Esophagus (tissue), 2 donors: ENCODE measurements around the gene PPM1H. TPM values are rescaled to one million over a fixed set of nuclear protein-coding genes. Genes with fewer than 3 reads are reported as not detected.

Experiments used
- H3K27ac ChIP-seq, 2 donors: one replicate each; pipeline ENCODE4 v1.5.1; 2013; ENCODE audit warnings: low read depth in 2 of 2, mild to moderate bottlenecking in 2 of 2, inconsistent platforms in 1 of 2, low read length in 1 of 2, moderate library complexity in 1 of 2
- H3K27me3 ChIP-seq, 2 donors: one replicate each; pipeline ENCODE4 v1.6.1; 2013; ENCODE audit warnings: low read length in 2 of 2, control low read depth in 1 of 2, mild to moderate bottlenecking in 1 of 2; ENCODE audit not compliant: insufficient read depth in 2 of 2, control insufficient read depth in 1 of 2
- H3K36me3 ChIP-seq, 2 donors: one replicate each; pipeline ENCODE4 v1.6.1; 2013; ENCODE audit warnings: low read length in 1 of 2; ENCODE audit not compliant: control insufficient read depth in 2 of 2, insufficient read depth in 2 of 2
- H3K4me1 ChIP-seq, 2 donors: one replicate each; pipeline ENCODE4 v1.6.1; 2013; ENCODE audit warnings: low read length in 1 of 2; ENCODE audit not compliant: control insufficient read depth in 2 of 2, insufficient read depth in 2 of 2
- H3K4me3 ChIP-seq, 2 donors: one replicate each; pipeline ENCODE4 v1.5.1; 2013; ENCODE audit warnings: low read length in 2 of 2, mild to moderate bottlenecking in 2 of 2, low read depth in 1 of 2, moderate library complexity in 1 of 2
- H3K9me3 ChIP-seq, 2 donors: one replicate each; pipeline ENCODE4 v1.6.1; 2013; ENCODE audit warnings: mild to moderate bottlenecking in 2 of 2, low read depth in 1 of 2, low read length in 1 of 2, moderate library complexity in 1 of 2; ENCODE audit not compliant: control insufficient read depth in 2 of 2, insufficient read depth in 1 of 2
- WGBS, 2 donors: extraction: QIAGEN DNeasy Blood & Tissue Kit; methylation state at CpG; one replicate each; pipeline ENCODE4 v1.1.7; 2013; 5-methylcytosine and 5-hydroxymethylcytosine counted together
- polyA plus RNA-seq, 2 donors: library from polyadenylated mRNA; stranded (reverse); fragments of 200-250 nt; gene quantifications; one replicate each; pipeline ENCODE4 v1.2.3, GENCODE V29; 2013
- donor health status: healthy with polysubstance abuse.
- donor health status: Bipolar disorder and iron deficiency.

Gene PPM1H
- polyA plus RNA-seq, 2 donors, result 0.04 to 0.09 TPM

GRCh38 chr12:62834971-62835547 lies 99.9 kb downstream of the PPM1H start:
- WGBS, 2 donors, result 43 to 64% methylated on average over 10 of the region's 10 CpGs
- no peaks in the 10 kb centered on the region for H3K36me3 ChIP-seq
- H3K4me1 ChIP-seq, result no peaks in the 10 kb centered on the region
- no peaks in the 10 kb centered on the region for H3K27me3 ChIP-seq
- H3K4me3 ChIP-seq, result no peak overlapping the region
- H3K9me3 ChIP-seq, result no peaks in the 10 kb centered on the region
- H3K27ac ChIP-seq, result no peak overlapping the region

GRCh38 chr12:62834406-62834805 lies 100.5 kb downstream of the PPM1H start:
- Histone ChIP-seq H3K27ac (no peak overlapping the region), H3K4me3 (no peak overlapping the region), H3K36me3 (no peaks in the 10 kb centered on the region), H3K9me3 (no peaks in the 10 kb centered on the region), H3K27me3 (no peaks in the 10 kb centered on the region), H3K4me1 (no peaks in the 10 kb centered on the region)
- WGBS, 2 donors, result 68 to 79% methylated on average over 4 of the region's 4 CpGs

GRCh38 chr12:62833634-62834033 lies 101.3 kb downstream of the PPM1H start:
- no peak overlapping the region for H3K4me3 ChIP-seq
- WGBS, 2 donors, result 92 to 95% methylated on average over 6 of the region's 6 CpGs

GRCh38 chr12:62832558-62832957 lies 102.4 kb downstream of the PPM1H start:
- Histone ChIP-seq H3K27ac (no peak overlapping the region), H3K27me3 (no peaks in the 10 kb centered on the region), H3K9me3 (no peaks in the 10 kb centered on the region), H3K4me1 (no peaks in the 10 kb centered on the region), H3K36me3 (no peaks in the 10 kb centered on the region), H3K4me3 (no peak overlapping the region)
- 71 to 73% methylated on average over 3 of the region's 3 CpGs for WGBS, 2 donors

More at GRCh38 chr12:62833634-62834033, 101.3 kb downstream of the PPM1H start:
- H3K27ac ChIP-seq, result no peak overlapping the region
- H3K4me1 ChIP-seq, result no peaks in the 10 kb centered on the region
- no peaks in the 10 kb centered on the region for H3K9me3 ChIP-seq
- H3K36me3 ChIP-seq, result no peaks in the 10 kb centered on the region
- no peaks in the 10 kb centered on the region for H3K27me3 ChIP-seq

- Histone ChIP-seq H3K27me3 (no peaks in the 10 kb centered on the region), H3K9me3 (no peaks in the 10 kb centered on the region), H3K4me1 (no peaks in the 10 kb centered on the region), H3K36me3 (no peaks in the 10 kb centered on the region), H3K4me3 (no peak overlapping the region), H3K27ac (no peak overlapping the region)
- 89 to 91% methylated on average over 7 of the region's 7 CpGs for WGBS, 2 donors
These were observed 102.9 kb downstream of the PPM1H start for GRCh38 chr12:62832027-62832426.

- Histone ChIP-seq H3K4me3 (no peak overlapping the region), H3K27me3 (no peaks in the 10 kb centered on the region), H3K4me1 (no peaks in the 10 kb centered on the region), H3K27ac (no peak overlapping the region), H3K9me3 (no peaks in the 10 kb centered on the region), H3K36me3 (no peaks in the 10 kb centered on the region)
- WGBS, 2 donors, result 82 to 84% methylated on average over 2 of the region's 2 CpGs
These were observed 107.1 kb downstream of the PPM1H start for GRCh38 chr12:62827855-62828254.

GRCh38 chr12:62827042-62827441 lies 107.9 kb downstream of the PPM1H start:
- no peaks in the 10 kb centered on the region for H3K4me1 ChIP-seq
- 91 to 93% methylated on average over 2 of the region's 2 CpGs for WGBS, 2 donors
- no peak overlapping the region for H3K27ac ChIP-seq
- no peak overlapping the region for H3K4me3 ChIP-seq
- H3K9me3 ChIP-seq, result no peaks in the 10 kb centered on the region
- no peaks in the 10 kb centered on the region for H3K27me3 ChIP-seq
- H3K36me3 ChIP-seq, result no peaks in the 10 kb centered on the region

- H3K27me3 ChIP-seq, result no peaks in the 10 kb centered on the region
- H3K4me1 ChIP-seq, result no peaks in the 10 kb centered on the region
- H3K9me3 ChIP-seq, result no peaks in the 10 kb centered on the region
- H3K27ac ChIP-seq, result no peak overlapping the region
- WGBS, 2 donors, result 44 to 55% methylated on average over 9 of the region's 9 CpGs
- H3K36me3 ChIP-seq, result no peaks in the 10 kb centered on the region
- no peak overlapping the region for H3K4me3 ChIP-seq
These were observed 117.2 kb downstream of the PPM1H start for GRCh38 chr12:62817556-62818271.

GRCh38 chr12:62814243-62814642 lies 120.7 kb downstream of the PPM1H start:
- no peaks in the 10 kb centered on the region for H3K4me1 ChIP-seq
- H3K4me3 ChIP-seq, result no peak overlapping the region

More at GRCh38 chr12:62814243-62814642, 120.7 kb downstream of the PPM1H start:
- Histone ChIP-seq H3K27ac (no peak overlapping the region), H3K27me3 (no peaks in the 10 kb centered on the region), H3K9me3 (no peaks in the 10 kb centered on the region), H3K36me3 (no peaks in the 10 kb centered on the region)
- 84 to 89% methylated on average over 3 of the region's 3 CpGs for WGBS, 2 donors
